ENCODE data around the gene HS3ST5. TPM values are rescaled to one million over a fixed set of nuclear protein-coding genes. Genes with fewer than 3 reads are reported as not detected.
A peak's percentile ranks its signal among the peaks of the same experiment; 100 is the strongest.

The HS3ST5 gene
- total and polyA plus RNA-seq, 2 experiments from 2014 or later = 2.4 to 4.1 TPM

GRCh38 chr6:114292431-114292830 lies 50.4 kb downstream of the HS3ST5 start:
- Histone ChIP-seq H3K27ac (no peak overlapping the region), H3K27me3 (no peaks in the 10 kb centered on the region), H3K36me3 (no peaks in the 10 kb centered on the region), H3K4me3 (no peak overlapping the region), H3K4me1 (ENCODE audit: low read depth) (peaks cover 16% of the 10 kb centered on the region), H3K9me3 (ENCODE audit: low read depth) (no peaks in the 10 kb centered on the region)
- TF ChIP-seq CTCF (IDR thresholded peaks at IDR 0.05; ENCODE audit: low read depth, low read length) = no peak
- DNase-seq (ENCODE audit: low read depth in 1 of 2, low spot score in 1 of 2) = no peak

GRCh38 chr6:114291428-114291827 lies 51.4 kb downstream of the HS3ST5 start:
- peaks cover 16% of the 10 kb centered on the region for H3K4me1 ChIP-seq (ENCODE audit: low read depth)
- H3K27me3 ChIP-seq = no peaks in the 10 kb centered on the region
- no peaks in the 10 kb centered on the region for H3K9me3 ChIP-seq (ENCODE audit: low read depth)
- no peak overlapping the region for H3K27ac ChIP-seq
- no peak for DNase-seq (ENCODE audit: low read depth in 1 of 2, low spot score in 1 of 2)
- no peak overlapping the region for H3K4me3 ChIP-seq
- TF ChIP-seq CTCF (IDR thresholded peaks at IDR 0.05; ENCODE audit: low read depth, low read length) = no peak
- no peaks in the 10 kb centered on the region for H3K36me3 ChIP-seq

- no peaks in the 10 kb centered on the region for H3K36me3 ChIP-seq
- DNase-seq (ENCODE audit: low read depth in 1 of 2, low spot score in 1 of 2) = no peak
- H3K27ac ChIP-seq = no peak overlapping the region
- TF ChIP-seq CTCF (IDR thresholded peaks at IDR 0.05; ENCODE audit: low read depth, low read length) = no peak
- H3K27me3 ChIP-seq = no peaks in the 10 kb centered on the region
- H3K4me1 ChIP-seq (ENCODE audit: low read depth) = peaks cover 14% of the 10 kb centered on the region
- no peak overlapping the region for H3K4me3 ChIP-seq
- H3K9me3 ChIP-seq (ENCODE audit: low read depth) = no peaks in the 10 kb centered on the region
These were observed 52.0 kb downstream of the HS3ST5 start for GRCh38 chr6:114290864-114291263.

- TF ChIP-seq CTCF (IDR thresholded peaks at IDR 0.05; ENCODE audit: low read depth, low read length) = no peak
- DNase-seq (ENCODE audit: low read depth in 1 of 2, low spot score in 1 of 2) = peak in 1 of 2 donors; percentile 7
- Histone ChIP-seq H3K27me3 (no peaks in the 10 kb centered on the region), H3K4me3 (no peak overlapping the region), H3K4me1 (ENCODE audit: low read depth) (peaks cover 9% of the 10 kb centered on the region), H3K27ac (no peak overlapping the region), H3K36me3 (no peaks in the 10 kb centered on the region), H3K9me3 (ENCODE audit: low read depth) (no peaks in the 10 kb centered on the region)
These were observed 53.9 kb downstream of the HS3ST5 start for GRCh38 chr6:114288701-114289495.

GRCh38 chr6:114287461-114287860 lies 55.4 kb downstream of the HS3ST5 start:
- Histone ChIP-seq H3K36me3 (no peaks in the 10 kb centered on the region), H3K27ac (no peak overlapping the region), H3K27me3 (no peaks in the 10 kb centered on the region), H3K9me3 (ENCODE audit: low read depth) (no peaks in the 10 kb centered on the region), H3K4me3 (no peak overlapping the region), H3K4me1 (ENCODE audit: low read depth) (peaks cover 9% of the 10 kb centered on the region)
- no peak for DNase-seq (ENCODE audit: low read depth in 1 of 2, low spot score in 1 of 2)
- no peak for TF ChIP-seq CTCF (IDR thresholded peaks at IDR 0.05; ENCODE audit: low read depth, low read length)

All from cardiac muscle cell (in vitro differentiated cells and primary cell).